Measurements from ENCODE around the gene NALCN. TPM values are rescaled to one million over a fixed set of nuclear protein-coding genes. Genes with fewer than 3 reads are reported as not detected.

NALCN gene
- total RNA-seq, 4 donors from 2014 or later: 0.32 to 0.41 TPM; not detected in 2

GRCh38 chr13:101264931-101265330, 151.4 kb downstream of the NALCN start:
- TF ChIP-seq POLR2AphosphoS5 (IDR thresholded peaks at IDR 0.05) (no peak), CTCF (IDR thresholded peaks at IDR 0.05) (no peak), POLR2A (IDR thresholded peaks at IDR 0.05) (no peak)
- DNase-seq: no peak
- H3K27me3 ChIP-seq: no peaks in the 10 kb centered on the region
- H3K4me3 ChIP-seq: no peak overlapping the region
- H3K27ac ChIP-seq: no peak overlapping the region
- WGBS, 2 donors (ENCODE audit: low coverage in 1 of 2): 20 to 48% methylated on average over 1 to 2 of the region's 2 CpGs
- H3K36me3 ChIP-seq: no peaks in the 10 kb centered on the region
- intact Hi-C loops (cut with DNase I; ENCODE audit: low total_unique reads) (no loop called here), in situ Hi-C loops (cut with MboI; ENCODE audit: low pct_ligation_motif_present in 1 of 4, low pct_unique_long_range_greater_than_20kb in 1 of 4, low sequenced_read_pairs in 3 of 4) (no loop called here)
- H3K9me3 ChIP-seq: no peaks in the 10 kb centered on the region
- no peaks in the 10 kb centered on the region for H3K4me1 ChIP-seq

- WGBS, 2 donors (ENCODE audit: low coverage in 1 of 2): 58 to 66% methylated on average over 2 of the region's 2 CpGs
- no peaks in the 10 kb centered on the region for H3K27me3 ChIP-seq
- no peaks in the 10 kb centered on the region for H3K9me3 ChIP-seq
- DNase-seq: no peak
- no peaks in the 10 kb centered on the region for H3K4me1 ChIP-seq
- TF ChIP-seq POLR2A (IDR thresholded peaks at IDR 0.05) (no peak), CTCF (IDR thresholded peaks at IDR 0.05) (no peak), POLR2AphosphoS5 (IDR thresholded peaks at IDR 0.05) (no peak), EP300 (IDR thresholded peaks at IDR 0.05; ENCODE audit: low read depth) (no peak)
- intact Hi-C loops (cut with DNase I; ENCODE audit: low total_unique reads) (no loop called here), in situ Hi-C loops (cut with MboI; ENCODE audit: low pct_ligation_motif_present in 1 of 4, low pct_unique_long_range_greater_than_20kb in 1 of 4, low sequenced_read_pairs in 3 of 4) (no loop called here)
- no peak overlapping the region for H3K27ac ChIP-seq
- H3K4me3 ChIP-seq: no peak overlapping the region
- H3K36me3 ChIP-seq: no peaks in the 10 kb centered on the region
Measured at GRCh38 chr13:101262306-101262705, 154.0 kb downstream of the NALCN start.

GRCh38 chr13:101258509-101258908, 157.8 kb downstream of the NALCN start:
- intact Hi-C loops (cut with DNase I; ENCODE audit: low total_unique reads): no loop called here

GRCh38 chr13:101258071-101258470, 158.2 kb downstream of the NALCN start:
- no peak for TF ChIP-seq POLR2AphosphoS5 (IDR thresholded peaks at IDR 0.05)
- no peak for TF ChIP-seq POLR2A (IDR thresholded peaks at IDR 0.05)
- TF ChIP-seq CTCF (IDR thresholded peaks at IDR 0.05): no peak
- no peak for TF ChIP-seq EP300 (IDR thresholded peaks at IDR 0.05; ENCODE audit: low read depth)
- Histone ChIP-seq H3K27ac (no peak overlapping the region), H3K4me1 (no peaks in the 10 kb centered on the region), H3K36me3 (no peaks in the 10 kb centered on the region), H3K9me3 (no peaks in the 10 kb centered on the region), H3K4me3 (no peak overlapping the region), H3K27me3 (no peaks in the 10 kb centered on the region)
- in situ Hi-C loops (cut with MboI; ENCODE audit: low pct_ligation_motif_present in 1 of 4, low pct_unique_long_range_greater_than_20kb in 1 of 4, low sequenced_read_pairs in 3 of 4) (no loop called here), intact Hi-C loops (cut with DNase I; ENCODE audit: low total_unique reads) (no loop called here)
- WGBS, 2 donors (ENCODE audit: low coverage in 1 of 2): 74% methylated on average over 11 of the region's 11 CpGs; no CpG with 5 or more reads in 1 of the 2 donors
- no peak for DNase-seq

More at GRCh38 chr13:101258509-101258908, 157.8 kb downstream of the NALCN start:
- DNase-seq: no peak
- Histone ChIP-seq H3K27ac (no peak overlapping the region), H3K27me3 (no peaks in the 10 kb centered on the region), H3K4me3 (no peak overlapping the region), H3K36me3 (no peaks in the 10 kb centered on the region), H3K4me1 (no peaks in the 10 kb centered on the region), H3K9me3 (no peaks in the 10 kb centered on the region)
- TF ChIP-seq POLR2A (IDR thresholded peaks at IDR 0.05): no peak
- TF ChIP-seq POLR2AphosphoS5 (IDR thresholded peaks at IDR 0.05): no peak
- TF ChIP-seq CTCF (IDR thresholded peaks at IDR 0.05): no peak
- WGBS, 2 donors (ENCODE audit: low coverage in 1 of 2): 92 to 100% methylated on average over 1 to 6 of the region's 6 CpGs
- in situ Hi-C loops (cut with MboI; ENCODE audit: low pct_ligation_motif_present in 1 of 4, low pct_unique_long_range_greater_than_20kb in 1 of 4, low sequenced_read_pairs in 3 of 4): no loop called here
